Measurements from ENCODE around the gene TCF4.

The TCF4 gene

DNA sequence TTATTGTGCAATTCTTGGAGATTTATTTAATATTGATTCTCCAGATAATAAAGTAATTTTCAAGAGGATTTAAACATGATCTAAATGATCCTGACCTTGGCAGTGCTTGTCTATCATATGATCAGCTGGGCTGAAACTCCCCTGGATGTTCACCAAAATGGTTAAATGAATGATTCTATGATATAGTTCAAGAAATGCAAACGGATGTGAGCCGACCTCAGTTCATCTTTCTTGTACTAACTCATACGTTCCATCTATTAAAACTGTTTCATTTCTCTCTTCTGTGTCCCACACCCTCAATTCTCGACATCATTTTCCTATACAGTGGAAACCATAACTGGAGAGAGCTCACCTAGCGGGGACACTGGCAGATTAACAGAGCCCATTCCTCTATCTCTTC lies 347.0 kb downstream of the TCF4 start:
- in situ Hi-C loops (cut with MboI; ENCODE audit: low pct_unique_long_range_greater_than_20kb, low sequenced_read_pairs, unreplicated experiment), result loop anchor here (10.0 to 25.0 kb wide), 2 partner anchors 74 to 271 kb away; no protein-coding TSS in a partner anchor
- TF ChIP-seq, protein P1, sequence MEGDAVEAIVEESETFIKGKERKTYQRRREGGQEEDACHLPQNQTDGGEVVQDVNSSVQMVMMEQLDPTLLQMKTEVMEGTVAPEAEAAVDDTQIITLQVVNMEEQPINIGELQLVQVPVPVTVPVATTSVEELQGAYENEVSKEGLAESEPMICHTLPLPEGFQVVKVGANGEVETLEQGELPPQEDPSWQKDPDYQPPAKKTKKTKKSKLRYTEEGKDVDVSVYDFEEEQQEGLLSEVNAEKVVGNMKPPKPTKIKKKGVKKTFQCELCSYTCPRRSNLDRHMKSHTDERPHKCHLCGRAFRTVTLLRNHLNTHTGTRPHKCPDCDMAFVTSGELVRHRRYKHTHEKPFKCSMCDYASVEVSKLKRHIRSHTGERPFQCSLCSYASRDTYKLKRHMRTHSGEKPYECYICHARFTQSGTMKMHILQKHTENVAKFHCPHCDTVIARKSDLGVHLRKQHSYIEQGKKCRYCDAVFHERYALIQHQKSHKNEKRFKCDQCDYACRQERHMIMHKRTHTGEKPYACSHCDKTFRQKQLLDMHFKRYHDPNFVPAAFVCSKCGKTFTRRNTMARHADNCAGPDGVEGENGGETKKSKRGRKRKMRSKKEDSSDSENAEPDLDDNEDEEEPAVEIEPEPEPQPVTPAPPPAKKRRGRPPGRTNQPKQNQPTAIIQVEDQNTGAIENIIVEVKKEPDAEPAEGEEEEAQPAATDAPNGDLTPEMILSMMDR (IDR thresholded peaks at IDR 0.05; ENCODE audit: extremely low read depth, insufficient read depth, missing control alignments), result no peak
- DNase-seq (ENCODE audit: low spot score), result peak; percentile 15

DNA sequence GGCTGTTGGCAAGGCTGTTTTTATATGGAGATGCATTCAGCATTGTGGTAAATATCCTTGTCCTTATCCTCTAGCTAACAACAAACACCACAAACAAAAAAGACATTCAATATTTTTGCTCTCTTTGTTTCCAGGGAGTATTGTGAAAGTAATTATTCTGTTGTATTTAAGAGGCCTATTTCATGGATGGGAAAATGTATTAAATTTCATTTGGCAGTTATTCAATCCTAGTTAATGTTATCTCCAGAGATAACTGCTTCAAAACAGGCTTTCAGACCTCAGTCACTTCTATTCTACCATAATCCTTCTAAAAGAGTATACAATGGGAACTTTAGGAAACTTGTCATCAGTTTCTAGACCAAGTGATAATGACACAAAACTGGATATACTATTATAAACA lies 348.3 kb downstream of the TCF4 start:
- DNase-seq (ENCODE audit: low spot score), result no peak
- in situ Hi-C loops (cut with MboI; ENCODE audit: low pct_unique_long_range_greater_than_20kb, low sequenced_read_pairs, unreplicated experiment), result loop anchor here (10.0 to 25.0 kb wide), 2 partner anchors 75 to 273 kb away; no protein-coding TSS in a partner anchor
- TF ChIP-seq, protein P1 (IDR thresholded peaks at IDR 0.05; ENCODE audit: extremely low read depth, insufficient read depth, missing control alignments), result no peak

- in situ Hi-C loops (cut with MboI; ENCODE audit: low pct_unique_long_range_greater_than_20kb, low sequenced_read_pairs, unreplicated experiment), result loop anchor here (25.0 kb wide), 1 partner anchor 275 kb away; no protein-coding TSS in a partner anchor
- no peak for DNase-seq (ENCODE audit: low spot score)
- TF ChIP-seq, protein P1 (IDR thresholded peaks at IDR 0.05; ENCODE audit: extremely low read depth, insufficient read depth, missing control alignments), result no peak
Observed at GRCh38 chr18:55237660-55238059, 350.3 kb downstream of the TCF4 start.

- in situ Hi-C loops (cut with MboI; ENCODE audit: low pct_unique_long_range_greater_than_20kb, low sequenced_read_pairs, unreplicated experiment), result loop anchor here (25.0 kb wide), 1 partner anchor 276 kb away; no protein-coding TSS in a partner anchor
- TF ChIP-seq, protein P1 (IDR thresholded peaks at IDR 0.05; ENCODE audit: extremely low read depth, insufficient read depth, missing control alignments), result no peak
- DNase-seq (ENCODE audit: low spot score), result no peak
Observed at GRCh38 chr18:55236150-55236931, 351.7 kb downstream of the TCF4 start.

- TF ChIP-seq, protein P1 (IDR thresholded peaks at IDR 0.05; ENCODE audit: extremely low read depth, insufficient read depth, missing control alignments), result no peak
- DNase-seq (ENCODE audit: low spot score), result no peak
- in situ Hi-C loops (cut with MboI; ENCODE audit: low pct_unique_long_range_greater_than_20kb, low sequenced_read_pairs, unreplicated experiment), result loop anchor here (25.0 kb wide), 1 partner anchor 277 kb away; no protein-coding TSS in a partner anchor
Observed at GRCh38 chr18:55235094-55235461, 352.9 kb downstream of the TCF4 start.

GRCh38 chr18:55234366-55235093 lies 353.5 kb downstream of the TCF4 start:
- in situ Hi-C loops (cut with MboI; ENCODE audit: low pct_unique_long_range_greater_than_20kb, low sequenced_read_pairs, unreplicated experiment), result loop anchor here (25.0 kb wide), 1 partner anchor 278 kb away; no protein-coding TSS in a partner anchor
- TF ChIP-seq, protein P1 (IDR thresholded peaks at IDR 0.05; ENCODE audit: extremely low read depth, insufficient read depth, missing control alignments), result peak; percentile 77
- peak; percentile 31 for DNase-seq (ENCODE audit: low spot score)

Measured in GM13977 (cell line).